Type B pancreatic cell (in vitro differentiated cells): Measurements from ENCODE around the gene BRPF3. TPM values are rescaled to one million over a fixed set of nuclear protein-coding genes. Genes with fewer than 3 reads are reported as not detected.

ENCODE experiments used
- DNase-seq: peaks from one replicate; pipeline ENCODE4 v3.0.0; 2021; ENCODE audit warnings: mixed read lengths; ENCODE audit not compliant: unreplicated experiment; ENCODE audit errors: extremely low spot score
- H3K27ac Mint-ChIP-seq: 2 replicates; pipeline ENCODE4 v1.8.0; 2021; ENCODE audit warnings: mild to moderate bottlenecking, mixed read lengths
- H3K27me3 Mint-ChIP-seq: 2 replicates; pipeline ENCODE4 v1.8.0; 2021; ENCODE audit warnings: mixed read lengths
- H3K36me3 Mint-ChIP-seq: 2 replicates; pipeline ENCODE4 v1.8.0; 2021; ENCODE audit warnings: mixed read lengths
- H3K4me1 Mint-ChIP-seq: one replicate; pipeline ENCODE4 v1.8.0; 2021; ENCODE audit warnings: mixed read lengths; ENCODE audit not compliant: unreplicated experiment
- H3K4me3 Mint-ChIP-seq: 2 replicates; pipeline ENCODE4 v1.8.0; 2021; ENCODE audit warnings: mild to moderate bottlenecking, mixed read lengths
- H3K9me3 Mint-ChIP-seq: 2 replicates; pipeline ENCODE4 v1.8.0; 2021; ENCODE audit warnings: mixed read lengths
- total RNA-seq: library from RNA; stranded (reverse); gene quantifications from 2 replicates; pipeline ENCODE4 v1.2.1, GENCODE V29; 2021; ENCODE audit warnings: low replicate concordance
- TF ChIP-seq, protein P1 (sequence below): fragments of 200-600 bp; sonication (generic); conservative IDR thresholded peaks from 2 replicates; pipeline ENCODE4 v1.5.0; 2021; ENCODE audit warnings: antibody characterized with exemption, mild to moderate bottlenecking

The BRPF3 gene
- total RNA-seq, 1 donor from 2014 or later: 47.7 TPM

- H3K27me3 Mint-ChIP-seq: peaks cover 39% of the 10 kb centered on the region
- no peaks in the 10 kb centered on the region for H3K36me3 Mint-ChIP-seq
- no peaks in the 10 kb centered on the region for H3K4me1 Mint-ChIP-seq
- TF ChIP-seq, protein P1, sequence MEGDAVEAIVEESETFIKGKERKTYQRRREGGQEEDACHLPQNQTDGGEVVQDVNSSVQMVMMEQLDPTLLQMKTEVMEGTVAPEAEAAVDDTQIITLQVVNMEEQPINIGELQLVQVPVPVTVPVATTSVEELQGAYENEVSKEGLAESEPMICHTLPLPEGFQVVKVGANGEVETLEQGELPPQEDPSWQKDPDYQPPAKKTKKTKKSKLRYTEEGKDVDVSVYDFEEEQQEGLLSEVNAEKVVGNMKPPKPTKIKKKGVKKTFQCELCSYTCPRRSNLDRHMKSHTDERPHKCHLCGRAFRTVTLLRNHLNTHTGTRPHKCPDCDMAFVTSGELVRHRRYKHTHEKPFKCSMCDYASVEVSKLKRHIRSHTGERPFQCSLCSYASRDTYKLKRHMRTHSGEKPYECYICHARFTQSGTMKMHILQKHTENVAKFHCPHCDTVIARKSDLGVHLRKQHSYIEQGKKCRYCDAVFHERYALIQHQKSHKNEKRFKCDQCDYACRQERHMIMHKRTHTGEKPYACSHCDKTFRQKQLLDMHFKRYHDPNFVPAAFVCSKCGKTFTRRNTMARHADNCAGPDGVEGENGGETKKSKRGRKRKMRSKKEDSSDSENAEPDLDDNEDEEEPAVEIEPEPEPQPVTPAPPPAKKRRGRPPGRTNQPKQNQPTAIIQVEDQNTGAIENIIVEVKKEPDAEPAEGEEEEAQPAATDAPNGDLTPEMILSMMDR: no peak
- H3K27ac Mint-ChIP-seq: no peak overlapping the region
- no peak for DNase-seq
- no peak overlapping the region for H3K4me3 Mint-ChIP-seq
- no peaks in the 10 kb centered on the region for H3K9me3 Mint-ChIP-seq
Measured at GRCh38 chr6:36277946-36278470, 81.5 kb downstream of the BRPF3 start.

- TF ChIP-seq, protein P1: no peak
- Mint-ChIP-seq H3K9me3 (no peaks in the 10 kb centered on the region), H3K36me3 (no peaks in the 10 kb centered on the region), H3K4me3 (no peak overlapping the region), H3K27me3 (peaks cover 49% of the 10 kb centered on the region), H3K4me1 (no peaks in the 10 kb centered on the region), H3K27ac (no peak overlapping the region)
- DNase-seq: no peak
Measured at GRCh38 chr6:36280467-36280866, 83.9 kb downstream of the BRPF3 start.

- no peaks in the 10 kb centered on the region for H3K4me1 Mint-ChIP-seq
- H3K36me3 Mint-ChIP-seq: no peaks in the 10 kb centered on the region
- H3K27ac Mint-ChIP-seq: no peak overlapping the region
- no peaks in the 10 kb centered on the region for H3K9me3 Mint-ChIP-seq
- TF ChIP-seq, protein P1: no peak
- H3K27me3 Mint-ChIP-seq: peaks cover 52% of the 10 kb centered on the region
- DNase-seq: no peak
- no peak overlapping the region for H3K4me3 Mint-ChIP-seq
Measured at GRCh38 chr6:36280983-36281382, 84.4 kb downstream of the BRPF3 start.

Other genes starting within 250 kb of the BRPF3 start
- gene SLC26A8, start 172.1 kb upstream of the BRPF3 start, total RNA-seq: 0.19 TPM in 1 of 2 replicates, not detected in the other
- gene MAPK14, start 168.9 kb upstream of the BRPF3 start, total RNA-seq: 40.1 and 52.1 TPM in 2 replicates
- gene MAPK13, start 66.2 kb upstream of the BRPF3 start, total RNA-seq: 29.4 and 67.6 TPM in 2 replicates
- 0.12 TPM in 1 of 2 replicates, not detected in the other for gene PNPLA1, start 73.3 kb downstream of the BRPF3 start, total RNA-seq
- 1.4 and 2.1 TPM in 2 replicates for gene BNIP5, start 140.1 kb downstream of the BRPF3 start, total RNA-seq
- gene ETV7, start 190.9 kb downstream of the BRPF3 start, total RNA-seq: 1.7 and 3.3 TPM in 2 replicates
- gene PXT1, start 246.1 kb downstream of the BRPF3 start, total RNA-seq: 0.19 TPM in 1 of 2 replicates, not detected in the other
- 36.4 and 51.8 TPM in 2 replicates for gene KCTD20, start 246.3 kb downstream of the BRPF3 start, total RNA-seq